ENCODE measurements around the gene CELSR1.

DNA sequence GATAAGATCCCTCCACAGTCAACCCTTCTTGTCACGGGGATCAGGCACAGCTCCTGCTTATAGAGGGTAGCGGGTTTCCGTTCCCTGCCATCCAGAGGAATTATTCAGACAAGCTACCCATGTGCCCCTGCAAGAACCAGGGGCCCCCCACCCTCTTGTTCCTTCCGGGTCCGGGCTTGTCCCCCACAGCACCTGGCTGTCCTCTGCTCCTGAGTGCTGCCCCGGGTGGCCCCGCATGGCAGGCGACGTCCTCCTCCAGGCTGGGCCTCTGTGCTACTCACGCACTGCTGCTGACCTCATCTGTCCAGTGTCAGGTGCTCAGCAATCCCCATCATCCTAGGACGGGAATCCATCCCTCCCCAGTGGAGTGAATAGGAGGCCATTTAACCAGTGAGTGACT, 24.7 kb downstream of the CELSR1 start:
- TF ChIP-seq ZKSCAN5 (CRISPR knock-in tag; IDR thresholded peaks at IDR 0.05) (no peak), ZNF12 (CRISPR knock-in tag; IDR thresholded peaks at IDR 0.05) (no peak), PHB2 (IDR thresholded peaks at IDR 0.05; ENCODE audit: partially characterized antibody) (no peak), MAFG (CRISPR knock-in tag; IDR thresholded peaks at IDR 0.05) (no peak), ZBTB1 (CRISPR knock-in tag; IDR thresholded peaks at IDR 0.05; ENCODE audit: borderline replicate concordance) (no peak), SUZ12 (IDR thresholded peaks at IDR 0.05; ENCODE audit: low read depth, low read length) (no peak), CHD2 (IDR thresholded peaks at IDR 0.05; ENCODE audit: low read depth, low read length) (no peak)
- TF ChIP-seq, protein P1, sequence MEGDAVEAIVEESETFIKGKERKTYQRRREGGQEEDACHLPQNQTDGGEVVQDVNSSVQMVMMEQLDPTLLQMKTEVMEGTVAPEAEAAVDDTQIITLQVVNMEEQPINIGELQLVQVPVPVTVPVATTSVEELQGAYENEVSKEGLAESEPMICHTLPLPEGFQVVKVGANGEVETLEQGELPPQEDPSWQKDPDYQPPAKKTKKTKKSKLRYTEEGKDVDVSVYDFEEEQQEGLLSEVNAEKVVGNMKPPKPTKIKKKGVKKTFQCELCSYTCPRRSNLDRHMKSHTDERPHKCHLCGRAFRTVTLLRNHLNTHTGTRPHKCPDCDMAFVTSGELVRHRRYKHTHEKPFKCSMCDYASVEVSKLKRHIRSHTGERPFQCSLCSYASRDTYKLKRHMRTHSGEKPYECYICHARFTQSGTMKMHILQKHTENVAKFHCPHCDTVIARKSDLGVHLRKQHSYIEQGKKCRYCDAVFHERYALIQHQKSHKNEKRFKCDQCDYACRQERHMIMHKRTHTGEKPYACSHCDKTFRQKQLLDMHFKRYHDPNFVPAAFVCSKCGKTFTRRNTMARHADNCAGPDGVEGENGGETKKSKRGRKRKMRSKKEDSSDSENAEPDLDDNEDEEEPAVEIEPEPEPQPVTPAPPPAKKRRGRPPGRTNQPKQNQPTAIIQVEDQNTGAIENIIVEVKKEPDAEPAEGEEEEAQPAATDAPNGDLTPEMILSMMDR (CRISPR knock-in tag; IDR thresholded peaks at IDR 0.05): no peak
- TF ChIP-seq, protein P2, sequence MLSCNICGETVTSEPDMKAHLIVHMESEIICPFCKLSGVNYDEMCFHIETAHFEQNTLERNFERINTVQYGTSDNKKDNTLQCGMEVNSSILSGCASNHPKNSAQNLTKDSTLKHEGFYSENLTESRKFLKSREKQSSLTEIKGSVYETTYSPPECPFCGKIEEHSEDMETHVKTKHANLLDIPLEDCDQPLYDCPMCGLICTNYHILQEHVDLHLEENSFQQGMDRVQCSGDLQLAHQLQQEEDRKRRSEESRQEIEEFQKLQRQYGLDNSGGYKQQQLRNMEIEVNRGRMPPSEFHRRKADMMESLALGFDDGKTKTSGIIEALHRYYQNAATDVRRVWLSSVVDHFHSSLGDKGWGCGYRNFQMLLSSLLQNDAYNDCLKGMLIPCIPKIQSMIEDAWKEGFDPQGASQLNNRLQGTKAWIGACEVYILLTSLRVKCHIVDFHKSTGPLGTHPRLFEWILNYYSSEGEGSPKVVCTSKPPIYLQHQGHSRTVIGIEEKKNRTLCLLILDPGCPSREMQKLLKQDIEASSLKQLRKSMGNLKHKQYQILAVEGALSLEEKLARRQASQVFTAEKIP (CRISPR knock-in tag; IDR thresholded peaks at IDR 0.05; ENCODE audit: borderline replicate concordance): no peak
